ENCODE results near the gene FREM2. TPM values are rescaled to one million over a fixed set of nuclear protein-coding genes. Genes with fewer than 3 reads are reported as not detected.

FREM2 gene
- total RNA-seq, 1 experiment from 2014 or later: 0.05 TPM

DNA sequence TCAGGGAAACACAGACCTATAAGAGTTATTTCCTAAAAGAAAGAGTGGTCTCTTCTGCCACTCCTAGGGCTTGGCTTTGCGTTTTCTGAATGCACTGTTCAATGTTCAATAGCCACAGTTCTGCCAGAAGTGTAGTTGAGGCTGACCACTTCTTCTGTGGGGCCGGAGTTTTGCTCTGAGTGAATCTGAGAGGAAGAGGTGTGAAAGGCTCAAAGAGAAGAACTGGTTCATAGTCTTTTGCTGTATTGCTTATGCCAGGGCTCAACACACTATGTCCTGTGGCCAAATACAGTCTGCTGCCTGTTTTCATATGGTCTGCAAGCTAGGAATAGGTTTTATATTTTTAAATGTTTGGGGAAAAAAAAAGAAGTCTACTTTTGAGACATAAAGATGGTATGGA lies 175.6 kb downstream of the FREM2 start:
- Histone ChIP-seq H3K9me2 (ENCODE audit: insufficient read depth) (no peaks in the 10 kb centered on the region), H3K9ac (ENCODE audit: low read length) (no peak overlapping the region), H3K27me3 (ENCODE audit: insufficient read depth, low read length) (0 out of 2 replicates have a peak, but pooled peaks cover 8% of the 10 kb centered on the region), H3K27ac (ENCODE audit: low read depth, low read length) (no peak overlapping the region), H3K79me2 (ENCODE audit: insufficient read depth, low read length) (no peaks in the 10 kb centered on the region), H4K20me1 (ENCODE audit: insufficient read depth) (no peaks in the 10 kb centered on the region), H2AFZ (ENCODE audit: low read depth, low read length, poor library complexity, severe bottlenecking) (no peak overlapping the region), H3K36me3 (ENCODE audit: control insufficient read depth in 1 of 2, insufficient read depth in 2 of 2, low read length in 2 of 2) (no peaks in the 10 kb centered on the region), H3K4me1 (ENCODE audit: control insufficient read depth in 1 of 2, insufficient read depth in 2 of 2, low read length in 2 of 2) (no peaks in the 10 kb centered on the region), H3K4me2 (ENCODE audit: low read length) (no peak overlapping the region), H3K9me3 (ENCODE audit: control insufficient read depth in 1 of 2, insufficient read depth in 1 of 2, low read depth in 1 of 2, low read length in 2 of 2) (no peaks in the 10 kb centered on the region), H3K4me3 (replicated peaks in 1 of 2; ENCODE audit: low read depth in 1 of 2, low read length in 2 of 2) (no peak overlapping the region)
- ChIA-PET CTCF (no interaction called here), RAD21 (ENCODE audit: low non-redundant PET in 1 of 2, low total read pairs in 2 of 2, uncharacterized antibody in 2 of 2, unreplicated experiment in 2 of 2) (no interaction called here), POLR2A (no interaction called here)
- no TSS peak for BruUV-seq (replicated peaks)
- TF ChIP-seq RAD21 (IDR thresholded peaks at IDR 0.05; ENCODE audit: low read depth) (no peak), FOSL1 (IDR thresholded peaks at IDR 0.05; ENCODE audit: low read depth) (no peak)
- no peak for ATAC-seq
- DNase-seq (ENCODE audit: low read depth, low spot score): no peak
- intact Hi-C loops (cut with micrococcal nuclease): no loop called here

DNA sequence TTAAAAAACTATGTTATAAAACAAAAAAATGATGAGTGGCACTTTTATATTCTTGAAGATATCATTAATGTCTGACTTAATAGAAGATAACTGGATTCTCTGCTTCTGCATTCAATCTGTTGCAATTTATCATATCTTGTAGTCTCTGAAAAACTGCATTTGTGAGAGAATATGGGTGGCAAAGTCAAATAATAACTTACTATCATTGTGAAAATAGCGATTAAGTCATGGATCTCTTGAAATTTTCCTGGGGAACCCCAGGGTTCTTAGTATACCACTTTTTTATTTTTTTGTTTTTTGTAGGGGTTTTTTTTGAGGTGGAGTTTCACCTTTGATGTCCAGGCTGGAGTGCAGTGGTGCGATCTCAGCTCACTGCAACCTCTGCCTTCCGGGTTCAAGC lies 176.7 kb downstream of the FREM2 start:
- BruUV-seq (replicated peaks): no TSS peak
- no peak for DNase-seq (ENCODE audit: low read depth, low spot score)
- intact Hi-C loops (cut with micrococcal nuclease): no loop called here
- Histone ChIP-seq H3K36me3 (ENCODE audit: control insufficient read depth in 1 of 2, insufficient read depth in 2 of 2, low read length in 2 of 2) (no peaks in the 10 kb centered on the region), H3K79me2 (ENCODE audit: insufficient read depth, low read length) (no peaks in the 10 kb centered on the region), H3K4me3 (replicated peaks in 1 of 2; ENCODE audit: low read depth in 1 of 2, low read length in 2 of 2) (no peak overlapping the region), H3K4me1 (ENCODE audit: control insufficient read depth in 1 of 2, insufficient read depth in 2 of 2, low read length in 2 of 2) (no peaks in the 10 kb centered on the region), H3K4me2 (ENCODE audit: low read length) (no peak overlapping the region), H3K9ac (ENCODE audit: low read length) (no peak overlapping the region), H3K27ac (ENCODE audit: low read depth, low read length) (no peak overlapping the region), H3K9me3 (ENCODE audit: control insufficient read depth in 1 of 2, insufficient read depth in 1 of 2, low read depth in 1 of 2, low read length in 2 of 2) (no peaks in the 10 kb centered on the region), H2AFZ (ENCODE audit: low read depth, low read length, poor library complexity, severe bottlenecking) (no peak overlapping the region), H3K9me2 (ENCODE audit: insufficient read depth) (no peaks in the 10 kb centered on the region), H4K20me1 (ENCODE audit: insufficient read depth) (no peaks in the 10 kb centered on the region), H3K27me3 (ENCODE audit: insufficient read depth, low read length) (0 out of 2 replicates have a peak, but pooled peaks cover 8% of the 10 kb centered on the region)
- no peak for TF ChIP-seq POLR2AphosphoS5 (IDR thresholded peaks at IDR 0.05; ENCODE audit: low read depth, low read length)
- TF ChIP-seq EZH2phosphoT487 (IDR thresholded peaks at IDR 0.05; ENCODE audit: borderline replicate concordance): no peak
- TF ChIP-seq, protein P1, sequence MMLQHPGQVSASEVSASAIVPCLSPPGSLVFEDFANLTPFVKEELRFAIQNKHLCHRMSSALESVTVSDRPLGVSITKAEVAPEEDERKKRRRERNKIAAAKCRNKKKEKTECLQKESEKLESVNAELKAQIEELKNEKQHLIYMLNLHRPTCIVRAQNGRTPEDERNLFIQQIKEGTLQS (IDR thresholded peaks at IDR 0.05): no peak
- no peak for TF ChIP-seq ELF1 (IDR thresholded peaks at IDR 0.05; ENCODE audit: borderline replicate concordance, low read depth)
- TF ChIP-seq ZNF274 (IDR thresholded peaks at IDR 0.05; ENCODE audit: low read depth, low read length): no peak
- TF ChIP-seq CBX3 (IDR thresholded peaks at IDR 0.05; ENCODE audit: low read depth): no peak
- TF ChIP-seq, protein P2, sequence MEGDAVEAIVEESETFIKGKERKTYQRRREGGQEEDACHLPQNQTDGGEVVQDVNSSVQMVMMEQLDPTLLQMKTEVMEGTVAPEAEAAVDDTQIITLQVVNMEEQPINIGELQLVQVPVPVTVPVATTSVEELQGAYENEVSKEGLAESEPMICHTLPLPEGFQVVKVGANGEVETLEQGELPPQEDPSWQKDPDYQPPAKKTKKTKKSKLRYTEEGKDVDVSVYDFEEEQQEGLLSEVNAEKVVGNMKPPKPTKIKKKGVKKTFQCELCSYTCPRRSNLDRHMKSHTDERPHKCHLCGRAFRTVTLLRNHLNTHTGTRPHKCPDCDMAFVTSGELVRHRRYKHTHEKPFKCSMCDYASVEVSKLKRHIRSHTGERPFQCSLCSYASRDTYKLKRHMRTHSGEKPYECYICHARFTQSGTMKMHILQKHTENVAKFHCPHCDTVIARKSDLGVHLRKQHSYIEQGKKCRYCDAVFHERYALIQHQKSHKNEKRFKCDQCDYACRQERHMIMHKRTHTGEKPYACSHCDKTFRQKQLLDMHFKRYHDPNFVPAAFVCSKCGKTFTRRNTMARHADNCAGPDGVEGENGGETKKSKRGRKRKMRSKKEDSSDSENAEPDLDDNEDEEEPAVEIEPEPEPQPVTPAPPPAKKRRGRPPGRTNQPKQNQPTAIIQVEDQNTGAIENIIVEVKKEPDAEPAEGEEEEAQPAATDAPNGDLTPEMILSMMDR (IDR thresholded peaks at IDR 0.05 in 2 of 3, conservative IDR thresholded peaks at IDR 0.05 in 1 of 3; ENCODE audit: borderline replicate concordance in 1 of 3, insufficient read depth in 1 of 3, low read depth in 2 of 3, low read length in 2 of 3): no peak
- TF ChIP-seq, protein P3, sequence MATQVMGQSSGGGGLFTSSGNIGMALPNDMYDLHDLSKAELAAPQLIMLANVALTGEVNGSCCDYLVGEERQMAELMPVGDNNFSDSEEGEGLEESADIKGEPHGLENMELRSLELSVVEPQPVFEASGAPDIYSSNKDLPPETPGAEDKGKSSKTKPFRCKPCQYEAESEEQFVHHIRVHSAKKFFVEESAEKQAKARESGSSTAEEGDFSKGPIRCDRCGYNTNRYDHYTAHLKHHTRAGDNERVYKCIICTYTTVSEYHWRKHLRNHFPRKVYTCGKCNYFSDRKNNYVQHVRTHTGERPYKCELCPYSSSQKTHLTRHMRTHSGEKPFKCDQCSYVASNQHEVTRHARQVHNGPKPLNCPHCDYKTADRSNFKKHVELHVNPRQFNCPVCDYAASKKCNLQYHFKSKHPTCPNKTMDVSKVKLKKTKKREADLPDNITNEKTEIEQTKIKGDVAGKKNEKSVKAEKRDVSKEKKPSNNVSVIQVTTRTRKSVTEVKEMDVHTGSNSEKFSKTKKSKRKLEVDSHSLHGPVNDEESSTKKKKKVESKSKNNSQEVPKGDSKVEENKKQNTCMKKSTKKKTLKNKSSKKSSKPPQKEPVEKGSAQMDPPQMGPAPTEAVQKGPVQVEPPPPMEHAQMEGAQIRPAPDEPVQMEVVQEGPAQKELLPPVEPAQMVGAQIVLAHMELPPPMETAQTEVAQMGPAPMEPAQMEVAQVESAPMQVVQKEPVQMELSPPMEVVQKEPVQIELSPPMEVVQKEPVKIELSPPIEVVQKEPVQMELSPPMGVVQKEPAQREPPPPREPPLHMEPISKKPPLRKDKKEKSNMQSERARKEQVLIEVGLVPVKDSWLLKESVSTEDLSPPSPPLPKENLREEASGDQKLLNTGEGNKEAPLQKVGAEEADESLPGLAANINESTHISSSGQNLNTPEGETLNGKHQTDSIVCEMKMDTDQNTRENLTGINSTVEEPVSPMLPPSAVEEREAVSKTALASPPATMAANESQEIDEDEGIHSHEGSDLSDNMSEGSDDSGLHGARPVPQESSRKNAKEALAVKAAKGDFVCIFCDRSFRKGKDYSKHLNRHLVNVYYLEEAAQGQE (IDR thresholded peaks at IDR 0.05; ENCODE audit: low read depth): no peak
- no peak for TF ChIP-seq EZH2 (IDR thresholded peaks at IDR 0.05)
- TF ChIP-seq YY1 (IDR thresholded peaks at IDR 0.05; ENCODE audit: extremely low read depth, insufficient replicate concordance, low read depth, low read length): no peak
- TF ChIP-seq POLR2A (IDR thresholded peaks at IDR 0.05; ENCODE audit: borderline replicate concordance, extremely low read depth, insufficient read depth, insufficient read length): no peak
- no peak for ATAC-seq
- ChIA-PET CTCF (no interaction called here), POLR2A (no interaction called here), RAD21 (ENCODE audit: low non-redundant PET in 1 of 2, low total read pairs in 2 of 2, uncharacterized antibody in 2 of 2, unreplicated experiment in 2 of 2) (no interaction called here)

All from HCT116 (cell line).